Measurements from ENCODE around the gene TMEM39B.

- TF ChIP-seq EP300 (IDR thresholded peaks at IDR 0.05), result no peak
- no peak for TF ChIP-seq POLR2A (IDR thresholded peaks at IDR 0.05)
- TF ChIP-seq CTCF (IDR thresholded peaks at IDR 0.05), result no peak
Measured at GRCh38 chr1:32044234-32044633, 28.5 kb upstream of the TMEM39B start.
